Right ventricle myocardium superior (tissue), 1 donor: Measurements from ENCODE around the gene DAAM1. TPM values are rescaled to one million over a fixed set of nuclear protein-coding genes. Genes with fewer than 3 reads are reported as not detected.

ENCODE experiments used
- ATAC-seq: fragments of 200-7000 bp; cut with Tn5 transposase; one replicate; pipeline ENCODE4 v1.9.1; 2020; ENCODE audit warnings: mild to moderate bottlenecking; ENCODE audit not compliant: poor library complexity
- DNase-seq: peaks from one replicate; pipeline ENCODE4 v3.0.0-alpha.2; 2020
- intact Hi-C: fragments of 100-400 bp; cut with DNase I; formaldehyde crosslinking; loops from one replicate; pipeline ENCODE4 v1.11.2; 2022
- total RNA-seq: library from RNA; stranded (reverse); fragmentation: NEBNext Ultra II Directional; extraction: Animal tissue kit (Norgen Biotek cat#: 25700); gene quantifications from one replicate; pipeline ENCODE4 v1.2.1, GENCODE V29; 2021
- donor health status: DM: no; HTN: yes; CAD: no; lungs with severe emphysema.

DAAM1 gene
- total RNA-seq, 1 donor from 2014 or later = 104 TPM

DNA sequence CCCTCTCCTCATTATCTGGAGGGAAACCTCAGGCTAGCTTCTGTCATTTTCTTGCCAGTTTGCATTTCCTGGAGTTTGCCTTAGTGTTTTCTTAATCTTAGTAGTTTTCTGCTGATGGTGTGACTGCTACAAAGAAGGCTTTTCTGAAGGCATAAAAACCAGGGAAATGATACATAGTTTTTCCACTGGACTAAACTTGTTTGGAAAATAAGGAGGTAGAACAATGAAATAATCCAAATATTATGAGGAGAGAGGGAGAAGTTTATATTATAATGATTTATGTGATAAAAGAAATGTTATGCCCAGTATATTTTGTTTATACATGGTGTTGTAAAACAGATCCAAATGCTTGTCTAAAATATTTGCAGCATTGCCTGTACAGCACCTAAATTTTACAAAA, 22.2 kb downstream of the DAAM1 start:
- ATAC-seq (no peak), DNase-seq (no peak)
- intact Hi-C loops = no loop called here

DNA sequence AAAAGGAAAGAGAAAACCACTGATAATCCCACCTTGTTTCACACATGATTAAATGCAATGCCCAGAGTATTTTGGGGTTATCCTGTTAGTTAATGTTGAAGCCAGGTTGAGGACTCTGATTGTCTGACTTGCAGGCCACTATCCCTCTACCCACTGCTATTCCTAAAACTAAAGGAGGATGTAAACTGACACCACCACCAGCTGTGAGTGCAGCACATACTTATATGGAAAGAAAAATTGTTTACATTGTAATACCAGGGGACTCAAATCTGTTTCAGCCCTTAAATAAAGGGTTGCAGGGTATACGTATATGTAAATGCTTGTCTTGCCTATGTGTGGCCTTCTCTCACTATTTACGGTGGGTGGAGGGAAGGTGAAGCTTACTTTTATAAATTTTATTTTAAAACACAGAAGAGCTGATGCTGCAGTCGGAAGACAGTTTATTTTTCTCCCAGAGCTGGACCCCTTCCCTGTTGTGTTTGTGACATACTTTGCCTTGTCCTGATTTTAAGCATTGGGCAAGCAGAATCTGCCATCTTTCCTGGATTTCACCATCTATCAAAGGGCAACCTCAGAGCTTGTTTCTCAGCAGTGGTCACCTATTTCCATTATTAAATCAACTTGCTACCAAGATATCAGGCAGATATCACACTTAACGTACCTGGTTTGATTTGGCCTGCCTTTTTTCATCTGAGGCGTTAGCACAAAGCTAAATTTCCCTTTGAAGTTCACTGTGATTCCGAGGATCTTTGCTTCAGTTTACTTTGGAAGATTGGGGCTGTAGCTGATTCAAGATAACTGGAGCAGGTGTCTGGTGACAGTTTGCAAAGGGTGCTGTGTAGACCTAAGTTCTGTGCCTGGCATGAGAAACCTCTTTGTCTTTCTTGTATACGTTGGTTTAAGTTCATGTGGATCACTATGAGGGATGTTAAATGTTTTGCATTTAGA, 25.2 kb downstream of the DAAM1 start:
- no peak for DNase-seq
- intact Hi-C loops = no loop called here
- no peak for ATAC-seq

DNA sequence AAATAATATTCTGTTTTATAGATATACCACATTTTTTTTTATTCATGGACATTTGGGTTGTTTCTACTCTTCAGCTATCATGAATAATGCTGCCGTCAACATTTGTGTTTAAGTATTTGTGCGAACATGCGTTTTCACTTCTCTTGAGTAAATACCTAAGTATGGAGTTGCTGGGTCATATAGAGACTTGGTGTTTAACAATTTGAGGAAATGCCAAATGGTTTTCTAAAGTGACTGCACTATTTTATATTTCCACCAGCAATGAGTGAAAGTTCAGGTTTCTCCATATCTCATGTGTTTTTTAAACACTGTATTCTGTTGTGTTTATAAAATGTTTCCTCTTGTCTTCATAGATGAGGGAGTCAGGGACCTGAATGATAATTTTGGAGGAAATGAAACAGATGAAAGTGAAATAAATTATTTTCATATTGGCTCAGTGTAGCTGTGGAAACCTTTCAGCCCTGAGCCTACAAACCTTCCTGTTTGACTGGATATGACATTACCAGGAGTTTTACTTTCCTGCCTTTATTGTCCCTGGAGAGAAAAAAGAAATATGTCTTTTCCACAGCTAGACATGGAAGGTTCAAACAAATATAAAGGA, 26.3 kb downstream of the DAAM1 start:
- no peak for DNase-seq
- intact Hi-C loops = no loop called here
- ATAC-seq = no peak

DNA sequence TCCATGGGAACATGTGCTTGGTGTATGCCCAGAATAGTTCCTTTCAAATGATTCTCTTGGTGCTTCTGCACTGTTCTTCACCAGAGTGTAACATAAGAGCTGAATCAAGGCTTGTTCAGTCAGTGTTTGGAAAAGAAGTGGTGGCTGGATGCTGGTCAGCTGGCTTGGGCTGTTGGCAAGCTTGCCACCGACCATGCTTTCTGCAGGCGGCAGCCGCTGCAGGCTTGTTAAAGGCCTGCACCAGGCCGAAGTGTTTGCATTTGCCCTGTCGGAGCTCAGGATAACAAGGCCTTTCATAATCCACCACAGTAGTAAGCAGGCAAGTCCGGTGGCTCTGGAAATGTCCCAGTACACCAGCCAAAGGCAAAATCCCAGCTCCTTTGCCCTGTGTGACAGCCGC, 26.9 kb downstream of the DAAM1 start:
- peak; percentile 93 for ATAC-seq
- intact Hi-C loops = no loop called here
- peak; percentile 89 for DNase-seq

DNA sequence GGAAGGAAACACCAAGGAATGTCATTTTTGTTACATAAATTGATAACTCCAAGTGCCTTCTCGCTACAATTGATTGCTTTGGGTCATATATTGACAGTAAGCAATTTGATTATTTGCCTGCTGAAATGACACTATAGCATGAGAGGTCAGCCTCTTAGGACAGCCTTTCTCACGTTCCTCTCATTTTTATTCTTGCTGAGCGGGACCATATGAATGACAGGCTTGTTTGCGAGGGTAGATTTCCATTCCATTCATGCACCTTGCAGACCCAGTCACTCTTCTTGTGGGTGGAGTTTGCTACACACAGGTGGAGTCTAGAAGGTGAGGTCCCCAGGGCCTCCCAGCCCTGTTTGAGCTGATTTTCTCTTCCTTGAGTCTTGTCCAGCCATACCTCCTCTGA, 27.3 kb downstream of the DAAM1 start:
- no peak for DNase-seq
- intact Hi-C loops = no loop called here
- ATAC-seq = no peak

DNA sequence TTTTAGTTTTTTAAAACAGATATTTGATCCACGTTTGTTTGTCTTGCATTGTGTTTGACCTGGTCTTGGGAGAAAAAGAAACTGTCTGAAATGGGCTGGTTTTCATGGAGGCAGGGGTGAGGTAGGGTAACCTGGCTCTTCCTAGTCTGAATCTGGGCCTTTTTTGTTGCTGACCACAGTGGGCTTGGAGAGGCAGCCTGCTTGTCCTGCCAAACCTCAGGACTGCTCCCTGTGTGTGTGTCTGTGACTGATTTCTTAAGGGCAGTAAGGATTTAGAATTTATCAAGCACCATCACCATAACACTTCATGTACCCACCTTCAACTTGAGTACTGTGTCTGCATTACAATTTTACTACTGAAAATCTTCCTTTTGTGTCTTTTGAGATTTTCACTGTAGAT, 28.5 kb downstream of the DAAM1 start:
- no peak for DNase-seq
- ATAC-seq = no peak
- intact Hi-C loops = no loop called here

DNA sequence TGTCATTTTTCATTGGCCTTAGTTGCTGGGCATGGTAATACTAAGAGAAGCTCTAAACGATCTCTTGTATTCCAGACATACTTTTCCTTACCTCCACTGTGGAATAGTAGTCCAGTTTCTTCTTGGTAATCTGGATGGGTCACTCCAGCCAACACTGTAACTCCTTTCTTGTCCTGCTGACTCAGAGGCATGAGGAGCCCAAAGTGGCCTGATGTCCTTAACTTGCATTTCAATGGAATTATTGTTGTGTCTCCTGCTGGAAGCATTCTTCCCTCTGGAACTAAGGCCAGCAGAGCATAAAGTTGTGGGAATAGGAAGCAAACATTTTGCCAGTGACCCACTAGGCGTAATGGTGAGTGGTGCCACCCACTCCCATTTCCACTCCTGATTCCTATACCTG, 33.1 kb downstream of the DAAM1 start:
- intact Hi-C loops = no loop called here
- no peak for ATAC-seq
- no peak for DNase-seq

DNA sequence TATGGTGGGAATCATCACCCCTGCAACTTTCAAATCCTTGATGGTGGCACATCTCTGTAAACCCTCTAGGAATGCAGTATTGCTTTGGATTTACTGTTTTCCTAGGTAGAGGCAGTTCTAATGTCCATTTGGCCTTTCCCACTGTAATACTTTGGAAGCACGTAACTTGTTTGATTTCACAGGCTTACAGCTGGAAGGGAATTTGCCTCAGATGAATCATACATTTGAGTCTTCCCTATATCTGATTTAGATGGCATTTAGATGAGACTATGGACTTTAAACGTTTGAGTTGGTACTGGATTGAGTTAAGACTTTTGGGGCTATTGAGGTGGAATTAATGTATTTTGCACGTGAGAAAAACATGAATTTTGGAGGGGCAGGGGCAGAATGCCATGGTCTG, 35.9 kb downstream of the DAAM1 start:
- ATAC-seq = no peak
- intact Hi-C loops = no loop called here
- no peak for DNase-seq

DNA sequence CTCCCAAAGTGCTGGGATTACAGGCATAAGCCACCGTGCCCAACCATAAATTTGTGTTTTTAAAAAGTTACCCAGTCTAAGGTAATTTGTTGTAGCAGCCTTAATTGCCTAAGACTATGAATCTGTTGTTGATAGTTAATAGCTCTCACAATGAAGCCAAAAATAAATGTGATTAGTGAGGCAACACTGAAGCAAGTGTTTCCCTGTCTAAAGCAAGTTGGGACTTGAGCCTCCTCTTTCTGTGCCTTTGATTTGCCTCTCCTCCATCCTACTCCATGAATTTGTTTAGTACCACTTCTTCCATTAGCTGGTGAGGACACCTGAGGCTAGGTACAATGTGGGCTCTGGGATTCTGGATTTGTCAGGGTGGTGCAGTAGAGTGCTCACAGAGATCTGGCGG, 36.8 kb downstream of the DAAM1 start:
- intact Hi-C loops = no loop called here
- peak; percentile 14 for ATAC-seq

DNA sequence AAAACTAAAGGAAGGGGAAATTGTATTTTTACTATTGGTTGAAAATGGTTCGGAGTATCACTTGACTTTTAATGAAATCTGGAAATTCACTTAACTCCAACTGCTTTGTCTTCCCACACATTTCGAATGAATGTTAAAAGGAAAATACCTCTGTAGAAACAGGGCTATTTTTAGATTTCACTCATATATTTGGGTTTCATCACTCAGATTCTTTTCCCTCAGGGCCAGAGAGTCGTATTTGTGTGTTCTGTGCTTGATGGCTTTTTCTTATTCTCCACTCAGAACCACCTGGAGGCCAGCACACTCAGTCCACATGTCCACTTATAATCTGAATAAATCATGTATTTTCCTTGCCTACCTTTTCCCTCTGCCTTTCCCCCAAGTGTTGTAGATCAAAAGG, 40.0 kb downstream of the DAAM1 start:
- intact Hi-C loops = no loop called here
- ATAC-seq (no peak), DNase-seq (no peak)

More for the DNA sequence above, 36.8 kb downstream of the DAAM1 start:
- no peak for DNase-seq

DNA sequence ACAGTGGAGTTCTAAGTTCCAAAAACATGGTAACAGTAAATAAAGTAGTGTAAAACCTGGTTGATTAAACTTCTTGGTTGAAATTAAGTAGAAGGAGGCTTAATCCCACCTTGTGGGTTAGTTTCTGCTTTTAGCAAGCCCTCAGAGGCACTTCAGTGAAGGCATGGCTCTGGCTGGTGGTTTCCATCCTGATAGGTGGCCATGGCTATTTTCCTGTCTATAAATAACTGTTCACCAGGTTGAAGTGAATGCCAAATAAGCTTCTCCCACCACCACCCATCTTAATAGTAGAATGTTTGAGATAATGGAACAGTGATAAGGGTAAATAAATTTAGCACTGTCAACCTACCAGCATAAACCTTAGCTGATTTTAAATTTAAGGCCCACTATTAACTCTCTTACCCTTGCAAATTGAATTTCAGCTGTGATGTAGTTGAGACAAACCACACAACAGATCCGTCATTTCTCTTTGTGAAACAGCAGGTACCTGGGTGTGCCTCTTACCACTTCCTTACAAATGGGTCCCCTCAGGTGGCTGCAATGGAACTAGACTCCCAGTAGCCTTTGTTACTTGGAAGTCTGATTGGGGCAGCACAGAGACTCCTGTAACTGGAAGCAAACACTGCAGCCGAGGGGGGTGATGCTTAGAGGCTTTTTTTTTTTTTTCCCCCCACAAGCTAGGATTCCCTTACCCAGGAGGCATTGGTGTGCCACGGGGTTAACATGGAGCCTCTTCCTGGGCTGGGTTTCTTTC, 41.4 kb downstream of the DAAM1 start:
- peak; percentile 77 for ATAC-seq
- intact Hi-C loops = no loop called here
- no peak for DNase-seq

DNA sequence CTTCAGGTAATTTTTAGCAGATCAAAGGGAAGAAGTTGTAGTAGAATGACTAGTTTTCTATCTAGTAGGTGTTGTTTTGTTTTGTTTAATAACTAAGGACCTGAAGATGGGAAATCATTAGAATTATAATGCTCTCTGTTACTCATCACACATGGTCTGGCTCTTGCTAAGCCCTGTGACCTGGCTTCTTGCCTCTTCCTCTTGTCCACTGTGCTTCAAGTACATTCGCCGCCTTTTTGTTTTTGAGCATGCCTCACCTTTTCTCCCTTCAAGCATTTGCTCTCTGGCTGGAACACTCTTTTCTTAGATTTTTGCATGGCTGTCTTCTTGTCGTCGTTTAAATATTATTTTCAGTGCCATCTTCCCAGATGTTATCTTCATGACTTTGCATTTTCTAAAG, 47.7 kb downstream of the DAAM1 start:
- DNase-seq (no peak), ATAC-seq (peak; percentile 52)
- intact Hi-C loops = no loop called here

DNA sequence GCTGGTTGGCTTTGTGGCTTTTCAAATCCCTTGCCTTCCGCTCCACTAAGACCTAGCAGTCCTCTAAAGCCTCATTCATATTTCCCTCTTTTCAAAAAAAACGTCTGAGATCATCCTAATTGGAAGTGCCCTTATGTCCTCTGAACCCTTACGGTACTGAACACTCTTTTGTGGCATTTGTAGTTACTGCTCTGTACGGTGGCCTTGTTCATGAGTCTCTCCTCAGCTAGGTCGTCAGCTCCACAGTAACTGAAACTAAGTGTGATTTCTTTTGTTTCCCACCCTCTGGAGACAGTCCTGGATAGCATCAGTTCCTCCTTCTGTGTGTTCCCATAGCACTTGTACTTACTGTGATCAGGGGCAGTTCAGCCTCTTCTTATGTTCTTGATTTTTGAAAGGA, 49.7 kb downstream of the DAAM1 start:
- intact Hi-C loops = no loop called here
- DNase-seq (no peak), ATAC-seq (peak; percentile 31)

DNA sequence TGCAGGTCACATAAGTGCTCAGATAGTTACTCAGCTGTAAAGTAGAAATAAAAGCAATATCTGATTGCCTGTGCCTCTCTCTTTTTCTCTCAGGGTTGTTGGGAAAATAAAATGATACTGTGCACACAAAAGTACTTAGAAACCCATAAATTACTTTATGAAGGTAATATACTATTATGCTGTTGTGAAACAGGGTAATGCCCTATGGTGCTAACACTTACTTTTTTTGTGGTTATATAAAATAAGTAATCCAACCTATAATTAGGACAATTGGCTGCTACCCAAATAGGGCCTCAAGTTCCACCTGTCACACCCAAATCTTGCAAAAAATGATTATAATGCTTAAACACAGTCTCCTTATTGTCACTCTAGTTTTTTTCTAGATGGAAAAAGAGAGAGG, 50.6 kb downstream of the DAAM1 start:
- intact Hi-C loops = no loop called here
- DNase-seq = no peak

DNA sequence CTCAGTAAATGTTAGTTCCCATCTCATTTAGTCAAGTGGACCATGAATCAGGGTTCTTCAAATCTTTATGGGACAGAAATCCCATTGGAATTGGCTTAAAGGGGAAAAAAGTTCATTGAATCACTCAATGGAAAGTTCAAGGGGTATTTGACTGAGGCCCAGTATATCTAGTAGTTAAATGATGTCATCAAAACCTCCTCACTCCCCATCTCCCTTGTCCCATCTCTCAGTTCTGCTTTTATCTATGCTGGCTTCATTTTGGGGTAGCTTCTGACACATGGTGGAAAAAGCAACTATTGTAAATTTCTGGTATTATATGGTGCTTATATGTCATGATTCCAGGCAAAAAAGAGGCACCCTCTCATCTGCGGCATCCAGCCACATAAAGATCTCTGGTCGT, 51.9 kb downstream of the DAAM1 start:
- intact Hi-C loops = loop anchor here (10.0 kb wide), 1 partner anchor 46 kb away; no protein-coding TSS in a partner anchor
- DNase-seq (no peak), ATAC-seq (no peak)

More for the DNA sequence above, 50.6 kb downstream of the DAAM1 start:
- no peak for ATAC-seq

DNA sequence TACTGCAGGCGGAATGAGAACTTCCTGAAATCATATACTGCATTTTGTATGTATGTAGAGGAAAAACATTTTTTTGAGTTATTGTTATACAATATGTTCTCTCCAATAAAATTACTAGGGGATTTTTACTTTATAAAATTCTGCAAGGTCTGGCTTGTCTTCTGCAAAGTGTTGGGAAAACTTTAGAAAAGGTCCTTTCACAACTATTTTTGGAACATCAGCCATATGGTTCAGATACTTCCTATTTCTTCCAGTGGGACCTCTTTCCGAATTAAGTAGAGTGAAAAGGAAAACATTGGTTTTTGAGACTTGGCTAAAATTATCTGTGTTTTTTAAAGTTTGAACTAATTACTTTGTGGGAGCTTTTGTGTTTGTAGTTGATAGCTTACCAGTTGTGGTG, 52.7 kb downstream of the DAAM1 start:
- DNase-seq (no peak), ATAC-seq (no peak)
- intact Hi-C loops = loop anchor here (10.0 kb wide), 1 partner anchor 46 kb away; no protein-coding TSS in a partner anchor

DNA sequence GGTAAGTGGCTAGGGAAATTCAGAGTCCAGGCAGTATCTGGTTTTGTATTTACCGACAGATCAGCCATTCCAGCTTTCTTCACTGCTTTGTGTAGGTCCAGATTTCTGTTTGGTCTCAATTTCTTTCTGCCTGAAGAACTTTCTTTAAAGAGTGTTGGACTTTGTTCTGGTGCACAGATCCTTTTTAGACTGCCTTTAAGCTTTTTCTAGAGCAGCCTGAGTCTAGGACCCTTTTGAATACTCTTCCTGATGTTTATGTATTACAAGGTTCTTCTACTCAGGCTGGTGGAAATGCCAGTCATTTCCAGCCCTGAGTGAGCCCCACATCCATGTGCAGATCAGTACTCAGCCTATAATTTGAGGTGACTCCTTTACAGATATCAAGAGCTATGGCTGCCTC, 54.7 kb downstream of the DAAM1 start:
- ATAC-seq (no peak), DNase-seq (no peak)
- intact Hi-C loops = loop anchor here (10.0 kb wide), 1 partner anchor 48 kb away; no protein-coding TSS in a partner anchor

DNA sequence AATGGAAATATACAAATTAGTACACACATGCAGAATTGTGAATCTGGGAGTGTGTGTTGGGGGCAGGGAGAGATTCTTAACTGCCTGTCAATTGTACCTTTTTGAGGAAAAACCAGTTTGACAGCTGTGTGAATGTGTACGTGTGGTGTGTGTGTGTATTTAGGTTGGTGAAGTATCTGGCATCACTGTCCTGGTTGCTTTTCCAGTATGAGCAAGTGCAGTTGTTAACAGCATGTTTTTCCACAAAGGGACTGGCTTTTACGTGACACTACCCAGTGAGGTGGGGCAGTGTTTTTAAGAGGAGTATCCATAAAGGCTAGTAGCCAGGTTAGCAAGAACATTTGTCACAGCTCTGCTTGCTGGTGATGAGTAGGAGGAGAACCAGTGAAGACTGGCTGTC, 56.1 kb downstream of the DAAM1 start:
- no peak for DNase-seq
- peak; percentile 24 for ATAC-seq
- intact Hi-C loops = loop anchor here (10.0 kb wide), 1 partner anchor 50 kb away; no protein-coding TSS in a partner anchor

DNA sequence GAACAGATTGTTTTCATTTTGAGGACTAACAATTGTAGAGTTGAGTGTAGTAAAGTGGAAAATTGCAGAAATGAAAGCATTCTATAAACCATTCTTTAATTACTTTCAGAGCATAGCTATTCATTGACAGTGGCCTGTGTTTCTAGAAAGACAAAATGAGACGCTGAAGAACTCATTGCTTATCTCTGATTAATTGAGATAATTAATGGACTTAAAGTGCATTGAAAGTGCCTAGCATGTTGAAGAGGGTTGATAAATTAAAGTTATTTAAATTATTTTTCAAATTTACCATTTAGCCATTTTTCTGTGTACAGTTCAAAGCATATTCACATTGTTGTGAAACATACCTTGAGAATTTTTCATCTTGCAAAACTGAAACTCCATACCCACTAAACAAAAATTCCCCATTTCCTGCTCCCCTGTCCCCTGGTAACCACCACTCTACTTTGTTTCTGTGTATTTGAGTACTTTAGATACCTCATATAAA, 57.4 kb downstream of the DAAM1 start:
- no peak for ATAC-seq
- no peak for DNase-seq
- intact Hi-C loops = loop anchor here (10.0 kb wide), 1 partner anchor 51 kb away; no protein-coding TSS in a partner anchor
